AG08395 (cell line): ENCODE results near the gene MLYCD.

Experiments
- DNase-seq: peaks from one replicate; pipeline ENCODE4 v3.0.0; 2012; ENCODE audit warnings: mixed read lengths, low spot score

MLYCD gene

GRCh38 chr16:83970430-83970815 is 71.5 kb downstream of the MLYCD start:
- DNase-seq, result no peak

- DNase-seq, result no peak
Measured at GRCh38 chr16:83971165-83972130, 72.5 kb downstream of the MLYCD start.

- no peak for DNase-seq
Measured at GRCh38 chr16:83972256-83973008, 73.5 kb downstream of the MLYCD start.

GRCh38 chr16:83973077-83973476 is 74.2 kb downstream of the MLYCD start:
- DNase-seq, result no peak

GRCh38 chr16:83973581-83974385 is 74.9 kb downstream of the MLYCD start:
- no peak for DNase-seq

GRCh38 chr16:83974475-83974874 is 75.6 kb downstream of the MLYCD start:
- DNase-seq, result no peak

- no peak for DNase-seq
Measured at GRCh38 chr16:83975590-83976260, 76.8 kb downstream of the MLYCD start.
